ENCODE results near the gene CNN1. TPM values are rescaled to one million over a fixed set of nuclear protein-coding genes. Genes with fewer than 3 reads are reported as not detected.

Gene CNN1
- total and polyA plus RNA-seq, 2 of the 13 experiments (the other 11 are each of a cell fraction or from before 2014, with no cell fraction given), result 0.70 to 1.1 TPM

DNA sequence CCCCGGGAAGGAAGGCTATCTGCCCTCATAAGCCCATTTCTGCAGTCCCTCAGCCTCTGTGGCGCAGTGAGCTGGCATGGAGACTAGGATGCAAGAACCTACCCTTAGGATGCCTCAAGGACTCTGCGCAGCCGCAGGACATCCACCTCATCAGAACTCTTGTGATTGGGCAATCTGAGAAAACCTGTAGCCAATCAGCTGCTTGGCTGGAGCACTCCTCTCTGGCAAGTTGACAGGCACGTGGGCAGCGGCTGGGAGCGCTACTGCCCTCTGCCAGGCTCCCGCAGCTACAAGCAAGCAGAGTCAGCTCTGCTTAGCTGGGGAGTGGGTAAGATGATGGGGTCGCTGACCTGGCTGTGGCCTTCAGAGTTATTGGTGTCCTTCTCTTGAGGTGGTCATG lies 8.2 kb upstream of the CNN1 start (continued):
- TF ChIP-seq ZNF800 (CRISPR knock-in tag; IDR thresholded peaks at IDR 0.05) (0 out of 2 replicates have a peak, but pooled peaks have one; percentile 43), CCDC6 (CRISPR knock-in tag; IDR thresholded peaks at IDR 0.05) (peak; percentile 88; the same call in 1 of the 2 replicates), PRPF4 (IDR thresholded peaks at IDR 0.05; ENCODE audit: low read depth, low read length, poor library complexity, severe bottlenecking) (no peak), JARID2 (CRISPR knock-in tag; IDR thresholded peaks at IDR 0.05; ENCODE audit: insufficient replicate concordance) (no peak), PHF8 (CRISPR knock-in tag; IDR thresholded peaks at IDR 0.05) (peak; percentile 38; the same call in 1 of the 2 replicates), SPEN (CRISPR knock-in tag; IDR thresholded peaks at IDR 0.05; ENCODE audit: low read depth) (0 out of 2 replicates have a peak, but pooled peaks have one; percentile 36), ATF4 (CRISPR knock-in tag; IDR thresholded peaks at IDR 0.05) (no peak), ZNF598 (CRISPR knock-in tag; IDR thresholded peaks at IDR 0.05; ENCODE audit: borderline replicate concordance) (no peak), ZNF232 (CRISPR knock-in tag; IDR thresholded peaks at IDR 0.05; ENCODE audit: borderline replicate concordance) (peak; percentile 50; the same call in 1 of the 2 replicates), HNRNPL (IDR thresholded peaks at IDR 0.05; ENCODE audit: low read depth, low read length) (0 out of 2 replicates have a peak, but pooled peaks have one; percentile 66), CAMTA2 (CRISPR knock-in tag; IDR thresholded peaks at IDR 0.05; ENCODE audit: borderline replicate concordance) (no peak), NR2F6 (IDR thresholded peaks at IDR 0.05) (no peak), NR2F6 (CRISPR knock-in tag; IDR thresholded peaks at IDR 0.05) (peak; percentile 51; the same call in 1 of the 2 replicates), ZNF24 (IDR thresholded peaks at IDR 0.05) (no peak), NFE2L2 (IDR thresholded peaks at IDR 0.05; ENCODE audit: low read length) (no peak), HES4 (CRISPR knock-in tag; IDR thresholded peaks at IDR 0.05; ENCODE audit: borderline replicate concordance) (no peak), GATA4 (IDR thresholded peaks at IDR 0.05; ENCODE audit: borderline replicate concordance, low read depth) (no peak), RARG (CRISPR knock-in tag; IDR thresholded peaks at IDR 0.05; ENCODE audit: low read depth) (no peak), KLF16 (CRISPR knock-in tag; IDR thresholded peaks at IDR 0.05) (peak in 1 of 2 experiments; percentile 77; a peak in 2 of 4 replicates), NR2C2 (CRISPR knock-in tag; IDR thresholded peaks at IDR 0.05; ENCODE audit: borderline replicate concordance) (peak; percentile 41; the same call in 1 of the 2 replicates), ZFP90 (CRISPR knock-in tag; IDR thresholded peaks at IDR 0.05; ENCODE audit: borderline replicate concordance) (no peak), ZNF556 (CRISPR knock-in tag; IDR thresholded peaks at IDR 0.05; ENCODE audit: borderline replicate concordance) (no peak)
- TF ChIP-seq, protein P1, sequence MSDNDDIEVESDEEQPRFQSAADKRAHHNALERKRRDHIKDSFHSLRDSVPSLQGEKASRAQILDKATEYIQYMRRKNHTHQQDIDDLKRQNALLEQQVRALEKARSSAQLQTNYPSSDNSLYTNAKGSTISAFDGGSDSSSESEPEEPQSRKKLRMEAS (IDR thresholded peaks at IDR 0.05), result peak; percentile 99
- TF ChIP-seq, protein P2, sequence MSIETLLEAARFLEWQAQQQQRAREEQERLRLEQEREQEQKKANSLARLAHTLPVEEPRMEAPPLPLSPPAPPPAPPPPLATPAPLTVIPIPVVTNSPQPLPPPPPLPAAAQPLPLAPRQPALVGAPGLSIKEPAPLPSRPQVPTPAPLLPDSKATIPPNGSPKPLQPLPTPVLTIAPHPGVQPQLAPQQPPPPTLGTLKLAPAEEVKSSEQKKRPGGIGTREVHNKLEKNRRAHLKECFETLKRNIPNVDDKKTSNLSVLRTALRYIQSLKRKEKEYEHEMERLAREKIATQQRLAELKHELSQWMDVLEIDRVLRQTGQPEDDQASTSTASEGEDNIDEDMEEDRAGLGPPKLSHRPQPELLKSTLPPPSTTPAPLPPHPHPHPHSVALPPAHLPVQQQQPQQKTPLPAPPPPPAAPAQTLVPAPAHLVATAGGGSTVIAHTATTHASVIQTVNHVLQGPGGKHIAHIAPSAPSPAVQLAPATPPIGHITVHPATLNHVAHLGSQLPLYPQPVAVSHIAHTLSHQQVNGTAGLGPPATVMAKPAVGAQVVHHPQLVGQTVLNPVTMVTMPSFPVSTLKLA (IDR thresholded peaks at IDR 0.05), result peak; percentile 90
- TF ChIP-seq, protein P3, sequence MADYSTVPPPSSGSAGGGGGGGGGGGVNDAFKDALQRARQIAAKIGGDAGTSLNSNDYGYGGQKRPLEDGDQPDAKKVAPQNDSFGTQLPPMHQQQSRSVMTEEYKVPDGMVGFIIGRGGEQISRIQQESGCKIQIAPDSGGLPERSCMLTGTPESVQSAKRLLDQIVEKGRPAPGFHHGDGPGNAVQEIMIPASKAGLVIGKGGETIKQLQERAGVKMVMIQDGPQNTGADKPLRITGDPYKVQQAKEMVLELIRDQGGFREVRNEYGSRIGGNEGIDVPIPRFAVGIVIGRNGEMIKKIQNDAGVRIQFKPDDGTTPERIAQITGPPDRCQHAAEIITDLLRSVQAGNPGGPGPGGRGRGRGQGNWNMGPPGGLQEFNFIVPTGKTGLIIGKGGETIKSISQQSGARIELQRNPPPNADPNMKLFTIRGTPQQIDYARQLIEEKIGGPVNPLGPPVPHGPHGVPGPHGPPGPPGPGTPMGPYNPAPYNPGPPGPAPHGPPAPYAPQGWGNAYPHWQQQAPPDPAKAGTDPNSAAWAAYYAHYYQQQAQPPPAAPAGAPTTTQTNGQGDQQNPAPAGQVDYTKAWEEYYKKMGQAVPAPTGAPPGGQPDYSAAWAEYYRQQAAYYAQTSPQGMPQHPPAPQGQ (CRISPR knock-in tag; IDR thresholded peaks at IDR 0.05; ENCODE audit: borderline replicate concordance), result no peak

All from HepG2 (cell line).